ENCODE measurements around the gene TCF15. TPM values are rescaled to one million over a fixed set of nuclear protein-coding genes. Genes with fewer than 3 reads are reported as not detected.

The TCF15 gene
- total RNA-seq, 1 experiment from 2014 or later, result 0.40 TPM

DNA sequence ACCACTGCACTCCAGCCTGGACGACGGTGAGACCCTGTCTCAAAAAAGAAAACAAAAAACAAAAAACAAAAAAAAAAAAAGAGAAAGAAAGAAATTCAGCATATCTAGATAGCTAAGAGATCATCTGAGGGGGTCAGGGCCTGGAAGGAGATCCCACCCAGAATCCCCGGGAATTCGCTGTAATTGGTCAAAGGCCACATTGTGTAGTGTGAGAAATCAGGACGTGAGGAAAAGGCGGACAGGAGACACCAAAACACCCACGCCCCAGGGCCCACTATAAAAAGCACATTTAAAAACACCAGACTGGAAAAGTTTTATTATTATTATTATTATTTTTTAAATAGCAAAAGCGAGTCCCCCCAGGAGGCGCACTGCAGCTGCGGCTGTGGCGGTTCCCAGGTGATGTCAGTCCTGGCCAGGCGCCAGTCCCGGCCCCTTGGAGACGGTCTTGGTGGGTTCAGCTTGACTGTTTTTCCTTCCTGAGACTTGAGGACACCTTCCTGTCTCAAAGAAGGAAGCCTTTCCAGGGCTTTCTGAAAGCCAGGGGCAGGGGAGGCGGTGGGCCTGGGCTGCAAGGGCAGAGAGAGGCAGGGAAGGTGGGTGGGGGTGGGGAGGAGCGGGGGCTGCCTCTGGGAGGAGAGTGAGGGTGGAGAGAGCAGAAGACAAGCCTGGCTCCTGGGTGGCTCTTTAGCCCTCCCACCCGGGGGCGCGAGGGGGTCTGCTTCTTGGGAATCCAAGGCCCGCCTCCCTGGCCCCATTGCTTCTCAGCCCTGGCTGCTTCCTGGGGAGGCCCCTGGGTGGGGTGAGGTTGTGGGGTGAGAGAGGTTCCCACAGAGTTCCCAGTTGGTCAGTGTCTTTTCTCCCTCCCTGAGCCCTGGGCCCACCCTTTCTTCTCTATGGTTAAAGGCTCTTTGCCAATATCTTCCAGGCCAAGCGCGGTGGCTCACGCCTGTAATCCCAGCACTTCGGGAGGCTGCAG, 14.5 kb downstream of the TCF15 start:
- Histone ChIP-seq H4K20me1 (ENCODE audit: low read length) (no peaks in the 10 kb centered on the region), H3K4me2 (ENCODE audit: low read length) (no peak overlapping the region), H3K9ac (ENCODE audit: low read length) (no peak overlapping the region), H3K9me3 (ENCODE audit: low read length) (no peaks in the 10 kb centered on the region), H3K27me3 (ENCODE audit: low read length) (peaks cover 17% of the 10 kb centered on the region), H3K4me3 (ENCODE audit: low read length) (no peak overlapping the region), H3K79me2 (ENCODE audit: low read length) (no peaks in the 10 kb centered on the region), H2AFZ (ENCODE audit: low read length) (no peak overlapping the region), H3K4me1 (ENCODE audit: insufficient read depth, low read length) (no peaks in the 10 kb centered on the region), H3K36me3 (ENCODE audit: low read depth, low read length) (no peaks in the 10 kb centered on the region), H3F3A (ENCODE audit: low read length, unreplicated experiment) (no peaks in the 10 kb centered on the region), H3K9me2 (replicated peaks; ENCODE audit: low read length) (no peaks in the 10 kb centered on the region), H3K27ac (ENCODE audit: low read length) (no peak overlapping the region)
- ChIA-PET CTCF (no interaction called here), POLR2A (ENCODE audit: unreplicated experiment) (interaction anchor here (0.6 kb wide), 1 partner anchor 52 kb away, joined by 10 read pairs; the partner anchor contains the start of gene CSNK2A1)
- DNase-seq (no peak), ATAC-seq (no peak)
- no TSS peak for BruUV-seq (replicated peaks)
- no peak for TF ChIP-seq EZH2phosphoT487 (IDR thresholded peaks at IDR 0.05; ENCODE audit: borderline replicate concordance, low read length)
- TF ChIP-seq EZH2 (IDR thresholded peaks at IDR 0.05; ENCODE audit: low read length, unreplicated experiment), result no peak
- TF ChIP-seq, protein P1, sequence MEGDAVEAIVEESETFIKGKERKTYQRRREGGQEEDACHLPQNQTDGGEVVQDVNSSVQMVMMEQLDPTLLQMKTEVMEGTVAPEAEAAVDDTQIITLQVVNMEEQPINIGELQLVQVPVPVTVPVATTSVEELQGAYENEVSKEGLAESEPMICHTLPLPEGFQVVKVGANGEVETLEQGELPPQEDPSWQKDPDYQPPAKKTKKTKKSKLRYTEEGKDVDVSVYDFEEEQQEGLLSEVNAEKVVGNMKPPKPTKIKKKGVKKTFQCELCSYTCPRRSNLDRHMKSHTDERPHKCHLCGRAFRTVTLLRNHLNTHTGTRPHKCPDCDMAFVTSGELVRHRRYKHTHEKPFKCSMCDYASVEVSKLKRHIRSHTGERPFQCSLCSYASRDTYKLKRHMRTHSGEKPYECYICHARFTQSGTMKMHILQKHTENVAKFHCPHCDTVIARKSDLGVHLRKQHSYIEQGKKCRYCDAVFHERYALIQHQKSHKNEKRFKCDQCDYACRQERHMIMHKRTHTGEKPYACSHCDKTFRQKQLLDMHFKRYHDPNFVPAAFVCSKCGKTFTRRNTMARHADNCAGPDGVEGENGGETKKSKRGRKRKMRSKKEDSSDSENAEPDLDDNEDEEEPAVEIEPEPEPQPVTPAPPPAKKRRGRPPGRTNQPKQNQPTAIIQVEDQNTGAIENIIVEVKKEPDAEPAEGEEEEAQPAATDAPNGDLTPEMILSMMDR (conservative IDR thresholded peaks at IDR 0.05; ENCODE audit: low read depth, low read length), result no peak
- intact Hi-C loops (cut with micrococcal nuclease), result no loop called here

DNA sequence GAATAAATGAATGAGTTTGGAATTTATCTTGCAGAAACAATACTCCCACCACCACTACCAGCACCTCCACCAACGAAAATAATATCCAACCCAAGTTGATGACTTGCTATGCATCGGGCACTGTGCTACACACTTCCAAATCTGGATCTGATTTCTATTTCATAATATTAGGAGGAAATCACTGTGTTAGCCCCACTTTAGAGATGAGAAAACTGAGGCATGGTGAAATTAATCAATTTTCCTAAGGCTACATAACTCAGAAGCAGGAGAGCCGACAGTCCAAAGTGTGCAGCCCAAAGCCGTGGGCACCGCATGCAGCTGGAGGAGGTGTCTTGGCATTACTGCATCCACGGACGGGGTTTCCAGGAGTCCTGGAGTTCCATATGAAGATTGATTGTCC, 17.6 kb downstream of the TCF15 start:
- H3K36me3 ChIP-seq (ENCODE audit: low read depth, low read length), result no peaks in the 10 kb centered on the region
- ChIA-PET POLR2A (ENCODE audit: unreplicated experiment) (no interaction called here), CTCF (no interaction called here)
- H4K20me1 ChIP-seq (ENCODE audit: low read length), result no peaks in the 10 kb centered on the region
- no peaks in the 10 kb centered on the region for H3K79me2 ChIP-seq (ENCODE audit: low read length)
- H2AFZ ChIP-seq (ENCODE audit: low read length), result no peak overlapping the region
- intact Hi-C loops (cut with micrococcal nuclease), result no loop called here
- H3K27ac ChIP-seq (ENCODE audit: low read length), result no peak overlapping the region
- no peaks in the 10 kb centered on the region for H3K9me3 ChIP-seq (ENCODE audit: low read length)
- no peak for DNase-seq
- no peak overlapping the region for H3K4me2 ChIP-seq (ENCODE audit: low read length)
- H3K9ac ChIP-seq (ENCODE audit: low read length), result no peak overlapping the region
- H3F3A ChIP-seq (ENCODE audit: low read length, unreplicated experiment), result no peaks in the 10 kb centered on the region
- H3K4me3 ChIP-seq (ENCODE audit: low read length), result no peak overlapping the region
- ATAC-seq, result no peak
- no TSS peak for BruUV-seq (replicated peaks)
- no peaks in the 10 kb centered on the region for H3K9me2 ChIP-seq (replicated peaks; ENCODE audit: low read length)
- TF ChIP-seq, protein P1 (conservative IDR thresholded peaks at IDR 0.05; ENCODE audit: low read depth, low read length), result no peak
- TF ChIP-seq EZH2phosphoT487 (IDR thresholded peaks at IDR 0.05; ENCODE audit: borderline replicate concordance, low read length) (no peak), EZH2 (IDR thresholded peaks at IDR 0.05; ENCODE audit: low read length, unreplicated experiment) (no peak)
- peaks cover 22% of the 10 kb centered on the region for H3K27me3 ChIP-seq (ENCODE audit: low read length)
- H3K4me1 ChIP-seq (ENCODE audit: insufficient read depth, low read length), result no peaks in the 10 kb centered on the region

DNA sequence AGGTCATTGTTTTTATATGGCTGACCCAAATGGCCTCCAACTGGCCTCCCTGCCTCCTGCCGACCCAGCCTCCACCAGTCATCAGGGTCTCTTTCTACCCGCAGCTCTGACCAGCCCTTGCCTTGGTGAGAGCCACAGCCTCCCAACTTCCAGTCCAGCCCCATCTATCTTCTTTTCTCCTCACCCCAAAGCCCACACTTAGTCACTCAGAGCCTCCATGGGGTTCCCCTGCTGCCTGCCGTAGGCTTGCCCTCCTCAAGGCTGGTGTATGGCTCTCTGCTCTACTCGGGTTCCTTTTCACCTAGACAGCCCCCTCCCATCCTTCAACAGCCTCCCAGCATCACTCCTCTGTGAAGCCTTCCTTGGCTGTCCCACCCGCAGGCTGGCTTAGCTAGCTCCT, 18.2 kb downstream of the TCF15 start:
- Histone ChIP-seq H3F3A (ENCODE audit: low read length, unreplicated experiment) (no peaks in the 10 kb centered on the region), H3K4me1 (ENCODE audit: insufficient read depth, low read length) (no peaks in the 10 kb centered on the region), H3K9me2 (replicated peaks; ENCODE audit: low read length) (no peaks in the 10 kb centered on the region), H3K4me2 (ENCODE audit: low read length) (no peak overlapping the region), H3K9me3 (ENCODE audit: low read length) (no peaks in the 10 kb centered on the region), H3K79me2 (ENCODE audit: low read length) (no peaks in the 10 kb centered on the region), H3K4me3 (ENCODE audit: low read length) (no peak overlapping the region), H3K27ac (ENCODE audit: low read length) (no peak overlapping the region), H2AFZ (ENCODE audit: low read length) (no peak overlapping the region), H3K36me3 (ENCODE audit: low read depth, low read length) (no peaks in the 10 kb centered on the region), H3K9ac (ENCODE audit: low read length) (no peak overlapping the region), H3K27me3 (ENCODE audit: low read length) (peaks cover 24% of the 10 kb centered on the region), H4K20me1 (ENCODE audit: low read length) (no peaks in the 10 kb centered on the region)
- ATAC-seq (no peak), DNase-seq (no peak)
- CTCF ChIA-PET, result interaction anchor here (0.6 kb wide), 1 partner anchor 53 kb away, joined by 3 read pairs; no protein-coding TSS in a partner anchor
- no TSS peak for BruUV-seq (replicated peaks)
- intact Hi-C loops (cut with micrococcal nuclease), result no loop called here
- POLR2A ChIA-PET (ENCODE audit: unreplicated experiment), result no interaction called here
- TF ChIP-seq EZH2phosphoT487 (IDR thresholded peaks at IDR 0.05; ENCODE audit: borderline replicate concordance, low read length) (no peak), EZH2 (IDR thresholded peaks at IDR 0.05; ENCODE audit: low read length, unreplicated experiment) (no peak)
- TF ChIP-seq, protein P1 (conservative IDR thresholded peaks at IDR 0.05; ENCODE audit: low read depth, low read length), result no peak
